Measurements from ENCODE around the gene PTCRA.
"Not testable (repeated sequence)": the region's sequence is repeated elsewhere in the genome, so short reads cannot be mapped to it uniquely, and the experiment has no call there.

Gene PTCRA

DNA sequence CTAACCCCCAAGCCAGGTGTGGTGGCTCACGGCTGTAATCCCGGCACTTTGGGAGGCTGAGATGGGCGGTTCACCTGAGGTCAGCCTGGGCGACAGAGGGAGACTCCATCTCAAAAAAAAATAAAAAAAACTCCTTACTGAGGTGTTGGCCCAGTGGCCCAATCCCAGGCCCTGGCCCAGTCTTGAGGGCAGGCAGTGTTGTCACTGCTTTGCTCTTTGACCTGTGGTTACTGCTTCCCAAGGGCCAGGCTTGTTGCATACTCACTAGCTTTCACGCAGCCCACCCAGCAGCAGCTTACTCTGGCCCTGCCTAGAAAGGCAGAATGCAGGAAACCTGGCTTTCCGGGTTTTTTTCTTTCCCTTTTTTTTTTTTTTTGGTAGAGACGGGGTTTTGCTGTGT is 26.6 kb downstream of the PTCRA start:
- no peak for DNase-seq (ENCODE audit: low spot score)

DNA sequence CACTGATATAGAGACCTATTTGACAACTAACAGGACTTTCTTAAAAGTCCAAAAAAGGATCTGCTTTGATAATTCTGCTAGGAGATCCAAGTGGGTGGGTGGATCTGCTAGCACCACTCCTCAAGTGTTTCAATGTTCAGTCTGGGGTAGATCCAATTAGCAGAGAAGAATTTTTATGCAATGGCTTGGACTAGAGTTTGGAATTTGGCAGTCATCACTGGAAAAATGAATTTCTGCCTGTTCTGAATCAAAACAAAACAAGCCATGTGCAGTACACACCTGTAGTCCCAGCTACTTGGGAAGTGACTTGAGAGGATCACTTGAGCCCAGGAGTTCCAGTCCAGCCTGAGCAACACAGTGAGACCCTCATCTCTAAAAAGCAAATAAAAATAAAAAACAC is 32.1 kb downstream of the PTCRA start:
- DNase-seq (ENCODE audit: low spot score), result no peak

DNA sequence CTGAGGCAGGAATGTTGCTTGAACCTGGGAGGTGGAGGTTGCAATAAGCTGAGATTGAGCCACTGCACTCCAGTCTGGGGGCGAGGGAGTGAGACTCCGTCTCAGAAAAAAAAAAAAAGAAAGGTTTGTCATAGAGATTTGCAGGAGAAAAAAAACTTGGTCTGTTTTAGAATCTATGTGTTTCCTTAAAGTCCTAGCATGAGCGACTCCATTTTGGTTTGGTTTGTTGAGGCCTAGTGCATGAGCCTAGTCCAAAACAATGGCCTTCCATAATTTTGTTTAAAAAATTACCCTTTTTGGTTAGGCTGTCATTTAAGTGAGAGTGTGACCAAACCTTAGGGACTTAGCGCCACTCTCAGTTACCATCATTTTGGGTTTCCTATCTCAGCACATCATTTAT is 36.5 kb downstream of the PTCRA start:
- DNase-seq (ENCODE audit: low spot score), result no peak

DNA sequence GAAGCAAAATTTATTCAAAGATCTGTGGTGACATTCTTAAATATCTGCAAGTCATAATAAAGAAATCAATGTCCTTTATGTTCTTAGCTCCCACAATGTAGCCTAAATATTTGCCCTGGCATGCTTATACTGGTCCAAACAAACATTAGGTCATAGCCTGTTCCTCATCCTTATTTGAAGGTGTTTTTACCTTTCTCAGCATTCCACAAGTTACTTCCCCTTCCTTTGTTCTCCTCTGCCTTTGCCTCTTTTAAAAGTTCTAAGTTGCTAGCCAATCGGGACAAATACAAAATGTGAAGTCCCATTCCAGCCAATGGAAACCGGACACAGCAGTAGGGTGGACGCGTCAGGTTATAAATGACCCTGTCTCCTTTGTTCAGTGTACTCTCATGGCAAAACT is 38.6 kb downstream of the PTCRA start:
- DNase-seq (ENCODE audit: low spot score), result not testable (repeated sequence)

DNA sequence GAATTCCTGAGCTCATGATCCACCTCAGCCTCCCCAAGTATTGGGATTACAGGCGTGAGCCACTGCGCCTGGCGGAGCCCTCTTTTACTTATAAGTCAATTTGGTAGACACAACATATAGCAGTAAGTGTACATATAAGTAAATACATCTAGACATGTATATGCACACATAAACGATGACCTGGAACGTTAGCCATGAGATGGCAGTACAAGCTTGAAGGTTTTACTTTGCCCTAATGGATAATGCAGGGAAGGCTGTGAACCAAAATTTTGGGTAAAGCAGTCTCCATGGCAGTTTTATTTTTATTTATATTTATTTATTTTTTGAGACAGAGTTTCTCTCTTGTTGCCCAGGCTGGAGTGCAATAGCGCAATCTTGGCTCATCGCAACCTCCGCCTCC is 42.3 kb downstream of the PTCRA start:
- DNase-seq (ENCODE audit: low spot score), result no peak

DNA sequence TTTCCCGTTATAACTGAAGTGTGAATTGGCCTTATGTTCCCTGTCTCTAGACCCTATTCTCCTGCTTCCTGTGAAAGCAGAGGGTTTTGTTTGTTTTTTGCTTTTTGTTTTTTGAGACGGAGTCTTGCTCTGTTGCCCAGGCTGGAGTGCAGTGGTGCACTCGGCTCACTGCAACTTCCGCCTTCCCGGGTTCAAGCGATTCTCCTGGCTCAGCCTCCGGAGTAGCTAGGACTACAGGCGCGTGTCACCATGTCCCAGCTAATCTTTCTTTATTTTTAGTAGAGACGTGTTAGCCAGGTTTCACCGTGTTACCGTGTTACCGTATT is 44.0 kb downstream of the PTCRA start:
- no peak for DNase-seq (ENCODE audit: low spot score)

DNA sequence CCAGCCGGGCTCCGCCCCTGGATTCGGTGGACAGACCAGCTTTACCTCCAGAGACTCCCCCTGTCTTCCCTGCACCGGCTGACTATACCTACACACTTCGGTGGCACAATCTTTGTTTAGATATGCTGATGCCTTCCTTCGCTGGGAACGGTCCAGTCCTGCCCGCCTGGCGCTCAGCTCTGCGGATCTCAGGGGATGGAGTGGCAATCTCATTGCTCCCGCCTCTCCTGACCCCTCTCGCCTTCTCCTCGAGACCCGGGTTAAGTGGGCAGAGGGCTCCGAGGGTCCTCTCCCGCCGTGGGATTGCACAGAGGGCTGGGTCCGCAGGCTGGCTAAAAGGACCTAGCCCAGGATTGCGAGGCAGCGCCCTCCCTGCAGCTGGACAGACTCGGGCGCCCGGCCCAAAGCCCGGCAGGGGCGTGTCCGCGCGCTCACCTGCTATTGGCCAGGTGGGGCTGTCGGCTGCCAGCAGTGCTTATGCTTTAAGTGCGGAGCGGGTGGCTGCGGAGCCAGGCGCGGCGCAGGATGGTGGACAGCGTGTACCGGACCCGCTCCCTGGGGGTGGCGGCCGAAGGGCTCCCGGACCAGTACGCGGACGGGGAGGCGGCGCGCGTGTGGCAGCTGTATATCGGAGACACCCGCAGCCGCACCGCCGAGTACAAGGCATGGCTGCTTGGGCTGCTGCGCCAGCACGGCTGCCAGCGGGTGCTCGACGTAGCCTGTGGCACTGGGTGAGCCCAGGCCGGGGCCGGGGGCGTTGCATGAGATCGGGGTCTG is 44.6 kb downstream of the PTCRA start, which contains the start of gene GNMT:
GNMT (plus strand) TSS at position 512 of the 777 bp plus-strand sequence; CDS start at position 526, 14 bp downstream.
- DNase-seq (ENCODE audit: low spot score), result peak; percentile 17

DNA sequence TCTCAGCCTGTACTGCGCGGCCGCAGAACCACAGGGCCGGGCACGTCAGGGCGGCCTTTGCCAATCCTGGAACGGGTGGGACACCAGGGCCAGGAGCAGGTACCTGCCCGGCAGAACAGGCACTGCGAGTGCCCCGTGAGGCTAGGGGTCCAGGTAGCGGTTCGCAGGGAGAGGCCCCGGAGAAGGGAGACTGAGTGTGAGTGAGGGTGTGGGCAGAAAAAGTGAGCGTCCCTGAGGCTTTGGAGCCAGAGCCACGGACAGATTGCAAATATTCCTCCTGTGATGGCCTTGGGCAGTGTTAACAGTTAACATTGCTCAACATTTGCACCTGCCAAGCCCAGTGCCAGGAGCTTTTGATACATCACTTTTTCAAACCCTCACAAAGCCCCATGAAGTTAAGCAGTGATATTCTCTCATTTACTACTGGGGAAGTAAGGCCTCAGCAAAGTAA is 45.2 kb downstream of the PTCRA start:
- no peak for DNase-seq (ENCODE audit: low spot score)

DNA sequence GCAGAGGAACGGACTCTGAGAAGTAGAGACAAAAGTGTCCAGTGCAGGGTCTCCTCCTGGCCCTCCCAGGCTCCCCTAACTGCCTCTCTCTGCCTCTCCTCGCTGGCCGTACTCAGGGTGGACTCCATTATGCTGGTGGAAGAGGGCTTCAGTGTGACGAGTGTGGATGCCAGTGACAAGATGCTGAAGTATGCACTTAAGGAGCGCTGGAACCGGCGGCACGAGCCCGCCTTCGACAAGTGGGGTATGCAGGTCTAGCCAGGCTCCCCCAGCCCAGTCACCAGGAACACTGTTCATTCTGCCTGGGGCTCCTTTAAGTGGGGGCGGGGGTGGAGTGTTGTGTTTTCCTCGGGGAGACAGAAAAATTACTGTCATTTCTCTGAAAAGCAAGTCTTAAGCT is 46.2 kb downstream of the PTCRA start:
- DNase-seq (ENCODE audit: low spot score), result no peak

DNA sequence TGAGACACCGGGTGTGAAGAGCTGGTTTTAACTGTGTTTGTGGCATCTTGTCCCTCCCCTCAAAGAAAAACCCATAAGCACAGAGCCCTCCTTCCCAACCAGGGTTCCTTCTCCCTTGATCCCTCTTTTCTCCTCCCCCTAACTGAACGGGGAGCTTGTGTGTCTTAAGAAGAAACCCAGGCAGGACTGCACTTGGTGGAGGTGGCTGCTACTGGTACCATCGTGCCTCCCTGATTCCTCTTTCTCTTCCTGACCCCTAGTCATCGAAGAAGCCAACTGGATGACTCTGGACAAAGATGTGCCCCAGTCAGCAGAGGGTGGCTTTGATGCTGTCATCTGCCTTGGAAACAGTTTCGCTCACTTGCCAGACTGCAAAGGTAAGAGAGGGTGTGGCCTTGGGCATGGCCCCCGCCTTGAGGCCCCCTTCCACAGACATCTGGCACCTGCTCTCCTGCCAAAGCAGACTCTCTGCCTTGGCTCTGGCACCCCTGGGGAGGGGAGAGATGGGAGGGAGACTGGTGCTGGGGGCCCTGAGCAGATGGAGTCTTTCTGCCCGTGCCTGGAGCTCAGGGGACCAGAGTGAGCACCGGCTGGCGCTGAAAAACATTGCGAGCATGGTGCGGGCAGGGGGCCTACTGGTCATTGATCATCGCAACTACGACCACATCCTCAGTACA is 46.8 kb downstream of the PTCRA start:
- DNase-seq (ENCODE audit: low spot score), result no peak

DNA sequence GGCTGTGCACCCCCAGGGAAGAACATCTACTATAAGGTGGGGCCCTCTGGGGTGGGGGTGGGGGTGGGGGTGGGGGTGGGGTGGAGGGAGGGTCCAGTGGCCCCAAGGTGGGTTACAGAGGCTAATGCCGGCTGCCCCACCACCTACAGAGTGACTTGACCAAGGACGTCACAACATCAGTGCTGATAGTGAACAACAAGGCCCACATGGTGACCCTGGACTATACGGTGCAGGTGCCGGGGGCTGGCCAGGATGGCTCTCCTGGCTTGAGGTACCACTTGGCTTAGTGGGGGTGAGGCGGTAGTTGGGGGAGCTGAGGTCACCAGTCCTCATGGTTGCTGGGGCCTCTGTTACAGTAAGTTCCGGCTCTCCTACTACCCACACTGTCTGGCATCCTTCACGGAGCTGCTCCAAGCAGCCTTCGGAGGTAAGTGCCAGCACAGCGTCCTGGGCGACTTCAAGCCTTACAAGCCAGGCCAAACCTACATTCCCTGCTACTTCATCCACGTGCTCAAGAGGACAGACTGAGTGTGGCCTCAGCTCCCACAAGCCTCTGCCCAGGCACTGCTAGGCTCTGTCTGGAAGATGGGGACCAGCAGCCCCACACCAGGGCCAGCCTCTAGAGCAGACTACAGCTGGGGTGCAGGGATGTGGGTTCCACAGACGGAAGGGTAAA is 47.5 kb downstream of the PTCRA start:
- no peak for DNase-seq (ENCODE audit: low spot score)

DNA sequence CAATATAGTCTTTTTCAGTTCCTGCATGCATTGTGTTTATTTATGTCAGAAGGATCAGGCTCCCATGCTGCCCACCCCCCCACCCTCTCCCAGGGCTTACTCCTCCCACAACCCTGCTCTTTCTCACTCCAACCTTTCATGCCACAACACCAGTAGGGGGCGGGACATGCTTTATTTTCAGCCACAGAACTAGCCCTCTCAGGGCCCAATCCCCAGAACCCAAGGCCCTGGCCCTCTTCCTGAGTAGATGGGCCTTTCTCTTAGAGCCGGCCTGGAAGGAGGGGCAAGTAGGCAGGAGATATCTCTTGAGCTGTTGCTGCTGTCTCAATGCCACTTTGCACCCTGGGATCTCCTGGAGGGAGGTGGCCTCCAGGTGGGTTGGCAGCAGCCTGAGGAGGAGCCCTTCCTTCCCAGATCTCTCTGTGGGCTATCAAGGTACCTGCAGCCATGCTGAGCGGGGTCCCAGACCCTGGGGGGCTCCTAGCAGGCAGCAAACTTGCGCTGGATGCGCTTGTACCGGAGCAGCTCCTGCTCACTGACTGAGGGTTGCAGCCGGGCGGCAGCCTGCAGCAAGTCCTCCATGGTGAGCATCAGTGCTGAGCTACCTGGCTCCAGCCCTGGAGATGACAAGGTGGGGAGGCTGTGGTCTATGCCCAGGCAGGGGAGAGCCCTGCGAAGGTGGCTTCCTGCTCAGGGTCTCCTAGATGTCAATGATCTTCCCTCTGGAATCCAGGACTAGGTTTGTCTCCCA is 48.2 kb downstream of the PTCRA start:
- DNase-seq (ENCODE audit: low spot score), result peak; percentile 45

DNA sequence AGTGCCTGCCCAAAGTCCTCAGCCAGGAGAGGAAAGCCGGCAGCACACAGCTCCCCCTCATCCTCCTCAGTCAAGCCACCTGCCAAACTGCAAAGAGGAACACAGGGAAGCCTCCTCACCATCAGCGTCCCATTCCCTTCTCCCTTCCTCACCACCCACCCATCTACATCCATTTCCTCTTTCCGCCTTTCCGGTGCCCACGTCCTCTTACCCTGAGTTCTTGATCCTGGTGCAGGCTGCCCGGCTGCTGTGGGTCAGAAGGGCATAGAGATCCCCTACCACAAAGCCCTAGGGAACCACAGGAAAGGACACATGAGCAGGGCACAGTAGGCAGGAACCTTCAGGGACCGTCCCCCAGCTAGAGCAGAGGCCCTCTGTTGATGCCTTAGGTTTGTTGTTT is 50.7 kb downstream of the PTCRA start:
- no peak for DNase-seq (ENCODE audit: low spot score)

DNA sequence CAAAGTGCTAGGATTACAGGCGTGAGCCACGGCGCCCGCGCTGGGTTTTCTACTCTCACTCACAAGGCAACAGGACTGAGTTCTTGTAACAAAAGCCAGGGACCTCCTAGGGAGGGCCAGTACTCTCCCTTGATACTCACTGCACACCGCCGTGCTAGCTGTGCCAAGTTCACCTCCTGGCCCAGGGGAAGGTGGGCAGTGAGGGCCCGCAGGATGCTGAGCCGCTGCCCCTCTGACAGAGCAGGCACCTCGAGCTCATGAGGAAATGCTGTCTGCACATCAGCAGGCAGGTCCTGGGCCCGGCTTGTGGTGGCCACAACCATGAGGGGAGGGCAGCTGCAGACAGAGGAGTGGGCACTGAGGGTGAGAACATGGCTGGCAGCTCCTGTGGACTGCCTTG is 51.4 kb downstream of the PTCRA start:
- DNase-seq (ENCODE audit: low spot score), result no peak

DNA sequence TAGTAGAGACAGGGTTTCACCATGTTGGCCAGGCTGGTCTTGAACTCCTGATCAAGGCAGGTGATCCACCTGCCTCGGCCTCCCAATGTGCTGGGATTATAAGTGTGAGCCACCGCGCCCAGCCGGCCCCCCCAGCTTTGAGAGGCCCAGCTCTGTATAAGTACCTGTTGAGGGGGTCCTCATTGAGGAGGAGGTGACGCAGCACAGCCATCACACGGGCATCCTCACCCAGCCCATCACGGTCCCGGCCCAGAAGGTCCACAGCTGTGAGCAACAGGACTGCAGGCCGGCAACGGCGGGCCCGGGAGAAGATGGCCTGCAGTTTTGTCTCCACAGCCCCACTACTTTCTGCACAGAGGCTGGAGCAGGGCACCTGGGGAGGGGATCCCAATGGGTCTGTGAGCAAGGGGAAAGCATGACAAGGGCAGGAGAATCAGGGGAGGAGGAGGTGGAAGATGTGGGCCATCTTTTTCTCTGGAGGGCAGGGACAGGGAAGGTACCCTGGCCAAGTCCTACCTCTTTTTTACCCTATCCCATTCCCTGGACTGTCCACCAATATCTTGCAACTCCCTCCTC is 52.4 kb downstream of the PTCRA start:
- DNase-seq (ENCODE audit: low spot score), result no peak

DNA sequence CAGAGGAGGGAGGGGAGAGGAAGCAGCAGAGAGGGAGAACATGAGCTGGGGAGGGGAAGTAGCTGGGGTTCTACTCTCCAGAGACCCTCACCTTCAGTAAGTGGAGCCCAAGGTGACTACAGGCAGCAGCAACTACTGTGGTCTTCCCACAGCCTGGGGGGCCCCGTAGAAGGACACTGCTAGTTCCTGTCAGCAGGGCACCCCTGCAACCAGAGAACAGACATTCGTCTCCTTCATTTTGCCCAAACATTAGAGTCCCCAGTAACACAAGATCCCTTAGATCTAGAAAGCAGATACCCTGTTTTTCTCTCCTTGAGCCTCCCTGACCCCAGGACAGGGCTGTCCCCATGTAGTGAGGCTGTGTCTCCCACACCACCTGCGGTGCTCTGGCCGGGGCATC is 52.9 kb downstream of the PTCRA start:
- no peak for DNase-seq (ENCODE audit: low spot score)

DNA sequence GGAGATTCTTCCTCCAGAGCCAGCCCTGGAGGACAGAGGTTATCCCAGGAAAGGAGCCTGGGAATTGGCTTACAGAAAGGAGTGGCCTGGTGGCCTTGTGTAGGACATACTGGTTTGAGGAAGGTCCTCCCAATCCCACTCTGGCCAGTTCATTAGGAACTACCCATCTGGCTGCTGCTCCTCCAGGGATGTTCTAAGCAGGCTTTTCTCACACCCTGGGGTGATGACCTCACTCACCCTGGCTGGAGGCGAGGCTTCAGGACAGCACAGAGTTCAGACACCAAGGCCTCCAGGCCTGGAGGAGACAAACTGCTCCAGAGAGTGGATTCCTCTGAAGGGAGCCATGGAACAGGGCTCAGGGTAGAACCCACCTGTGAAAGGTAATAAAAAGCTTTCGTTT is 53.6 kb downstream of the PTCRA start:
- DNase-seq (ENCODE audit: low spot score), result no peak

DNA sequence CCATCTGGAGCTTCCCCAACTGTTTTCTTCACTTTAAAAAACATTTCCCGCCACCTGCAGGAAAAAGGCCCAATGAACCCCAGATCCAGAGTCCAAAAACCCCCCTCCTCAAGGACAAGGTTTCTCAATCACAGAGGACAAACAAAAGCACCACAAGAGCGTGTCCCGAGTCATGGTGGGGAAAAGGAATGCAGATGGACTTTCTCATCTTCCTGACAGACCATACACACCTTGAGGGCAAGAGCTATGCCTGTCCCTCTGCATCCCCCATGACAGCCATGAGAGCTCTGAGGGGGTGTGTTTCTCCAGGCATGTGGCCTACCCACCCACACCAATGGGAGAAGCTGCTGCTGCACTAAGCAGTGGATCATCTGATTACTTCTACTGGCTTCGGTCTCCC is 54.1 kb downstream of the PTCRA start:
- DNase-seq (ENCODE audit: low spot score), result no peak

DNA sequence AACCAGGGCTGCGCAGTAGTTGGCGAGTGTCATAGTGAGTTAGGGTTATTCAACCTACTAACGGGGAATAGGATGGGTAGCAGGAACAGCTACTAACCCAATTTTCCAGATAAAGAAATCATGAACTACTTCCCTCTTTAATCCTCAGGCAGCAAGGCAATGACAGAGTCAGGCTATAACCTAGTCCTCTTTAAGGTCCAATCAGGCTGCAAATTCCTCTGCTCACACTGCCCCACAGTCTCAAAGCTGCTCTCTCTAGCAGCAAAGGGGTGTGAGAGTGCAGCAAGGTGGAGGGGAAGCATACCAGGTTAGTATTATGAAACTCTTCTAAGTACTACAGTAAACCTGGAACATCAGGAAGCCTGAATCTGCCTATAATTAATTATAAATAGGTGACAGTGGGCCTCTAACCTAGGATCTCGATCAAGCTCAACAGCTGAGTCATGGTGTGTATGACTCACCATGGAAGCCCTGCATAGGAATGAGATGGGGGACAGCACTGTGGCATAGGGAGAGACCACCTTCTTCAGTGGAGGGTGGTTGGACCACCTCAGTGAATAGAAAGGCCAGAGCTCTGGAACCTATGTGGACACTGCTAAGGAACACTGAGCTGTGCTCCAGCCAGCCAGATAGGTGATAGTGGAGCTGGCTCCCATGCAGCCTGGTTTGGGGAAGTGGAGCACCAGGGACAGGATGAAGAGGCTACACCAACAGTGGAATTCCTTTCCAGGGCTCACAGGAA is 55.2 kb downstream of the PTCRA start:
- DNase-seq (ENCODE audit: low spot score), result no peak

DNA sequence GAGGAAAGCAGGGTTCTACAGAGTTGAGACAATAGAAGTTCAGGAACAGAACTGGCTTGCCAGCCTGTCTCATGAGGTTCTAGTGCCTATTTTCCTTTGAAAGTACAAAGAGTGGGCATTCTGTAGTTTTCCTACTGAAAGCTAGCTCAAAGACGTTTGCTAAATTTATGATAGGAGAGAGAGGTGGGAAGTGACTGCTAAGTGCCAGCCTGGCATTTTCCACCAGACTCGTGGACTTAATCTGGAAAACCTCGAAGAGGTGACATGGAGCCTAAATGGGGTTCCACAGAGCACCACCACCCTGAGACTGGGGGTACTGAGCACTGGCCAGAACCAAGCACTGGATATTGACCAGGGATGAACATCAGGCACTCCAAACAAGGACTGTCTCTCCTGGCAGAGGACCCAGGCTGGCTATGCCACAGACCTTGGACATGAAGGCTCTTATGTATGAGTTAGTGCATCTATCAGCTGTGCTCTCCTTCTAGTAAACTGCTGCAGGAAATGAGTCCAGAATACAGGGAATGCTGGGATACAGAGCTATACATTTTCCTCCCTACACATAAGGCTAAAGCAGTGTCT is 56.0 kb downstream of the PTCRA start:
- DNase-seq (ENCODE audit: low spot score), result no peak

DNA sequence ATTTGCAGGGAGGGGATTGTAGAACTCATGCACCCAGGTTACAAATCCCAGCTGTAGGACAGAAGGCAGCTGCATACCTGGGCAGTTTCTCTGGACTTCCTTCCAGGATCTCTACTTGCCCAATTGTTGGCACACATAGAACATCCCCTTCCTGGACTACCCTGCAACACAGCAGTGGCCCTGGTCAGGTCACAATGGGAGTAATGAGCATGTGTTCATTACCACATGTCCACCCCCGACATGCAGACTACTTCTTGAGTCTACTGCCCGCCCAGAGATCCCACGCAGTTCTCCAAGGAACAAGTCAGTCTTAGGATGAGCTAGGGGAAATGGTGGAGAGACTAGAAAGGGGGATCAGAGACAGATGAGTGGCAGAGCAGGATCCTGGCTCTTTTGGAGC is 58.1 kb downstream of the PTCRA start:
- no peak for DNase-seq (ENCODE audit: low spot score)
